Activated CD8-positive, alpha-beta T cell treated with anti-CD3 and anti-CD28 coated beads for 36 hours (primary cell): ENCODE data around the gene MRGPRF. TPM values are rescaled to one million over a fixed set of nuclear protein-coding genes. Genes with fewer than 3 reads are reported as not detected.

ENCODE experiments used
- ATAC-seq: fragments of 200-7000 bp; cut with Tn5 transposase; one replicate; pipeline ENCODE4 v1.10.0; 2021; ENCODE audit warnings: mild to moderate bottlenecking, moderate library complexity
- CTCF ChIA-PET: fragments of 350-600 bp; sonication (Branson Sonifier 250); formaldehyde crosslinking; loops from one replicate; lab custom pipeline; 2021; ENCODE audit warnings: antibody characterized with exemption; lab: Charles Lee
- POLR2A ChIA-PET: fragments of 350-600 bp; sonication (Branson Sonifier 250); formaldehyde crosslinking; loops from one replicate; lab custom pipeline; 2021; ENCODE audit warnings: antibody characterized with exemption; lab: Charles Lee
- DNase-seq: peaks from one replicate; pipeline ENCODE4 v3.0.0-alpha.2; 2020
- H3K27ac Mint-ChIP-seq: one replicate; pipeline ENCODE4 v1.8.0; 2021; ENCODE audit warnings: mild to moderate bottlenecking, mixed read lengths
- H3K27me3 Mint-ChIP-seq: one replicate; pipeline ENCODE4 v1.8.0; 2021; ENCODE audit warnings: mixed read lengths
- H3K36me3 Mint-ChIP-seq: one replicate; pipeline ENCODE4 v1.8.0; 2021; ENCODE audit warnings: low read depth, mixed read lengths
- H3K4me1 Mint-ChIP-seq: one replicate; pipeline ENCODE4 v1.8.0; 2021; ENCODE audit warnings: low read depth, mixed read lengths
- H3K4me3 Mint-ChIP-seq: one replicate; pipeline ENCODE4 v1.8.0; 2021; ENCODE audit warnings: mild to moderate bottlenecking, moderate library complexity, mixed read lengths
- H3K9me3 Mint-ChIP-seq: one replicate; pipeline ENCODE4 v1.8.0; 2021; ENCODE audit warnings: mixed read lengths
- CTCF ChIP-seq: fragments of 200-600 bp; IDR thresholded peaks from one replicate; pipeline ENCODE4 v1.8.0; 2022; ENCODE audit warnings: antibody characterized with exemption, mild to moderate bottlenecking
- intact Hi-C: fragments of 100-400 bp; cut with micrococcal nuclease; formaldehyde crosslinking; loops from one replicate; pipeline ENCODE4 v1.10.0; 2022
- total RNA-seq, 2 experiments: library from RNA; stranded (reverse); gene quantifications; one replicate each; pipeline ENCODE4 v1.2.3, GENCODE V29; 2021

Gene MRGPRF
- total RNA-seq, 2 experiments from 2014 or later: not detected

DNA sequence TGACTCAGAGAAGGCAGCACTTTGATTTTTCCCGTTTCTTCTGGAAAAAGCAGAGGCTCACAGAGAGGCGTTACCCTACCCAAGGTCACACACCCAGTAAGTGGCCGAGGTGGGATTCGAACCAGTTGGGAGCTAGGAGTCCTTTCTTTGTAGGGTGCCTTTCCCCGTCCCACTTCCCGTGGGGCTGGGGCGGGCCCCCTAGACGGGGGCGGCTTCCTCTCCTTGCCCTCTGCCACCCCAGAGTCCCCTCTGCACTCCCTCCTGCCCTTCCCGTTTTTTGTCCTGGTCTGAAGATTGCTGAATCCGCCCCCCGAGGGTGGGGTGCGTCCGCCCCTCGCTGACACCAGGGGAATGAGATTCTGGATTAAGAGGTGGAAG, 36.4 kb upstream of the MRGPRF start:
- Mint-ChIP-seq H3K27me3 (no peaks in the 10 kb centered on the region), H3K36me3 (no peaks in the 10 kb centered on the region), H3K27ac (peak overlapping the region; percentile 88), H3K9me3 (no peaks in the 10 kb centered on the region), H3K4me1 (peaks cover 33% of the 10 kb centered on the region), H3K4me3 (peak overlapping the region; percentile 80)
- CTCF ChIA-PET: no interaction called here
- TF ChIP-seq CTCF: no peak
- POLR2A ChIA-PET: interaction anchor here (1.2 to 1.3 kb wide), 3 partner anchors 16 to 145 kb away, joined by 3 to 4 read pairs (median 3); no protein-coding TSS in a partner anchor
- intact Hi-C loops: no loop called here
- peak; percentile 56 for DNase-seq
- ATAC-seq: no peak

DNA sequence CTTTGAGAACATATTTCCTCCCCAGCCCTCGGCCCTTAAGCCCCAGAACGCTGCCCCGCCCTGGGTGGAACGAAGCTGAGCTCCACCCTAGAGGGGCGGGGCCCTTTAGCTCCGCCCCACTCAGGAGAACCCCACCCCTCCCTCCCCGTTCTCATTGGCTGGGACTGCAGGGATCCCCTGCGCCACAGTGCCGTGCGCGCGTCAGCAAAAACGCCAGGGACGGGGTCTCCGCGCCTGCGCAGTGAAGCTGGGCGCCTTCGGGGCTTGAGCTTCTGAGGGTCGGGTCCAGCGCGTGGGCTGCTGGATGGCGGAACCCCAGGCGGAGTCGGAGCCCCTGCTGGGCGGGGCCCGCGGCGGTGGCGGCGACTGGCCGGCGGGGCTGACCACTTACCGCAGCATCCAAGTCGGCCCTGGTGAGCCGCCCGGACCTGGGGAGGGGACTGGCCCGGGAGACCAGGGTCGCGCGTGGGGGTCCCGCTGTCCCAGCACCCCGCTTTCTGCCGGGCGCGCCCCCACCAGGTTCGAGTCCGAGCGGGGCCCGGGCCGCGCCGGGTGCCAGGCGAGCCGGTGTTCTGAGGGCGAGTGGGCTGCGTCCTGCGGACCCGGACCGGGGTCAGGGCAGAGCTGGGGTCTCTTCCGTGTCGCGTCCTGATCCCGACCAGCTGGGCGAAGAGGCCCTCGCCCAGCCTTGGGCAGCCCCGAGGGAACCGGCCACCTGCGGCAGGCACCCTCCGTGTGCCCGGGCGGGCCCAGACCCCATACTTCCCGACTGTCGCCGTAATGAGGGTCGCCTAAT, 35.8 kb upstream of the MRGPRF start, which contains the start of gene TPCN2:
TPCN2 (plus strand) TSS at position 239 of the 796 bp plus-strand sequence; CDS start at position 305, 66 bp downstream.
- DNase-seq: peak; percentile 92
- Mint-ChIP-seq H3K9me3 (no peaks in the 10 kb centered on the region), H3K4me1 (peaks cover 31% of the 10 kb centered on the region), H3K27ac (peak within 1 kb of the TSS; percentile 88), H3K27me3 (no peaks in the 10 kb centered on the region), H3K36me3 (no peaks in the 10 kb centered on the region), H3K4me3 (peak within 1 kb of the TSS; percentile 80)
- peak; percentile 99 for ATAC-seq
- no peak for TF ChIP-seq CTCF
- intact Hi-C loops: no loop called here
- ChIA-PET CTCF (interaction anchor here (1.0 kb wide), 1 partner anchor 244 kb away, joined by 3 read pairs; no protein-coding TSS in a partner anchor), POLR2A (interaction anchor here (1.2 to 1.3 kb wide), 2 partner anchors 17 to 30 kb away, joined by 3 to 4 read pairs; no protein-coding TSS in a partner anchor)

GRCh38 chr11:69048031-69048693, 35.1 kb upstream of the MRGPRF start:
- TF ChIP-seq CTCF: no peak
- DNase-seq (no peak), ATAC-seq (no peak)
- Mint-ChIP-seq H3K9me3 (no peaks in the 10 kb centered on the region), H3K36me3 (no peaks in the 10 kb centered on the region), H3K4me1 (peaks cover 31% of the 10 kb centered on the region), H3K27ac (peak overlapping the region; percentile 77), H3K4me3 (peak overlapping the region; percentile 66), H3K27me3 (no peaks in the 10 kb centered on the region)
- ChIA-PET CTCF (interaction anchor here (1.0 kb wide), 1 partner anchor 244 kb away, joined by 3 read pairs; no protein-coding TSS in a partner anchor), POLR2A (interaction anchor here (1.3 kb wide), 1 partner anchor 31 kb away, joined by 3 read pairs; no protein-coding TSS in a partner anchor)
- intact Hi-C loops: no loop called here

DNA sequence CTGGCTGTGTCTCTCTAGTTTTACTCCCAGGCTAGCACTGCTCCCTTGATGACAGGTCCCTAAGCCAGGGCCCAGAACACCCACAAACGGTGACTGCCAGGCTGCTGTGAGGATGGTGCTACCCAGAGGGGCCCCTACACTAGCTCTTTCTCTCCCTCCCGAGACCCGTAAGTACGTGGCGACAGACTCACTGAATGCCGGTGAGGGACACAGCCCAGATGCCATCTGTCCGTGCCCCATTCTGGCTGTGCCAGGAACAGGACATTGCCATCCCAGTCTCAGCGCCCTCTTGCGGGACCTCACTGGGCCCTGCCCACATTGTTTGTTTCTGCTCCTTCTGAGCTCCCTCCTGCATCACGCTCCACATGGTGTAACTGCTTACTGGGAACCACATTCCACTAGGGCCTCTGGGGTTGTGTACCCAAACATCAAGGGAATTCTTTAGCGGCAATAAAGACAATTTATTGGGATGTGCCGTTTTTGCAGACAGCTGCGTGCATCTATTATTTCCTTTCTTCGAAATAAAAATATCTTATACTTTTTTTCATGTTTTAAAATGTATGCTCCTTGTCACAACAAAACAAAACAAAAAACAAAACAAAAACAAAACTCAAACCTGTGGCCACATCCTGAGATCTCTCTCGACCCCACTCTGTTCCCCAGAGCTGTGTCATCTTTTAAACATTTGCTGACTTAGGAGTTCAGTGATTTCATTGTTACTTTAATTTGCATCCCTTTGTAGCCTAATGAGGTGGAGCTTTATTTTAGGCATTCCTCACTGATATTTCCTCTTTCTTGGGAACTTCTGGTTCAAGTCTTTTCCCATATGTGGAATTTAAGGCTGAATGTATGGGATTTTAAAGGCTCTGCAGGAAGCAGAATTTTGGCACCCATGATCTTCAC, 31.3 kb upstream of the MRGPRF start:
- Mint-ChIP-seq H3K36me3 (no peaks in the 10 kb centered on the region), H3K4me3 (no peak overlapping the region), H3K9me3 (no peaks in the 10 kb centered on the region), H3K27ac (no peak overlapping the region), H3K27me3 (no peaks in the 10 kb centered on the region), H3K4me1 (peaks cover 27% of the 10 kb centered on the region)
- ChIA-PET POLR2A (no interaction called here), CTCF (interaction anchor here (0.7 kb wide), 2 partner anchors 36 to 131 kb away, joined by 3 read pairs; no protein-coding TSS in a partner anchor)
- no peak for ATAC-seq
- intact Hi-C loops: no loop called here
- peak; percentile 38 for DNase-seq
- peak; percentile 43 for TF ChIP-seq CTCF
